ENCODE data around the gene DNAJC3.
"Not testable (repeated sequence)": the region's sequence is repeated elsewhere in the genome, so short reads cannot be mapped to it uniquely, and the experiment has no call there.

DNAJC3 gene

DNA sequence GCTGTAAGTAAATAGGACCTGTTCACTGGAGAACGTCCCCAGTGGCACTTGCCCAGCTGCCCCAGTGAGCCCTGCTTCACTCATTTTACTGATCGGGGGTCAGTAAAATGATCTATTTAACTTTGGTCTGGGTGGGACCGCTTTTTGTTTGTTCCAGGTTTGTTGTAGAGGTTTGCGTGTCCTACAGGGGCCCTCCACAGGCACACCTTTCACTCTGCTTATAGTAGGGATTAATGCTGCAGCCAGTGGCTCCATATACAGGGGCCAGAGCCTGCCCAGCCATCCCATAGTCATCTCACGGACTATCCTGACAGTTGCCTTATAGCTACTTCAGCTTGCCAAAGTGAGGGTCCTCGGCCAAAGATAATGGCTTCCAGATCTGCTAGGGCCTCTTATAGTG lies 104.1 kb downstream of the DNAJC3 start:
- DNase-seq (ENCODE audit: low read depth in 3 of 3), result no peak

GRCh38 chr13:95781940-95782339 lies 105.0 kb downstream of the DNAJC3 start:
- not testable (repeated sequence) for DNase-seq (ENCODE audit: low read depth in 3 of 3)

- DNase-seq (ENCODE audit: low read depth in 3 of 3), result no peak
Measured at GRCh38 chr13:95783747-95784146, 106.8 kb downstream of the DNAJC3 start.

DNA sequence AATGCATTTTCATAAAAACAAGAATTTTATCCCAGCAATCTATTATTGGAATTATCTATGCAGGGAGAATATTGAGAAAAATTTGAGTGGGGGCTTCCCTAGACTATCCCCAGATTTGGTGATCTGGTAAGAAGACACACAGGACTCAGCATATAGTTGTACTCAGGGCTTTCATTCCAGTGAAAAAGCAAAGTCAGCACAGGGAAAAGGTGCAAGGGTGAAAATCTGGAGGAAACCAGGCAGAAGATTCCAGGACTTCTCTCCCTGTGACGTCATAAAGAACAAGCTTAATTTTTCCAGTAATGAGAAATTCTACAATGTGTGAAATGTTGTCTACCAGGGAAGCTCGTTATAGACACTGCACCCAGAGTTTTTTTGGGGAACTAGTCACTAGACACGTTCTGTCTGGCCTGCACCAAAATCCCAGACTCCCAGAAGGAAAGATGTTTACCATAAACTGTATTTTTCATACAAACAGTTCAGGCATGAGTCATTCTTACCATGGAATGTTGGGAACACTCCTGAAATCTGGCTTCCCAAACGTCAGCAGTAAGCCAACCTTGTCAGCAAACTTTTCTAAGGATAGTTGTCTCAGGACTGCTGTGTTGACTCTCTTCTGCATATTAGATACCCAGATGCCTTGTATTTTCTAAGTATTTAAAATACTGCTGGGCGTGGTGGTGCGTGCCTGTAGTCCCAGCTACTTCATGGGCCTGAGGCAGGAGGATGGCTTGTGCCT lies 107.4 kb downstream of the DNAJC3 start:
- no peak for DNase-seq (ENCODE audit: low read depth in 3 of 3)

GRCh38 chr13:95784900-95785290 lies 108.0 kb downstream of the DNAJC3 start:
- DNase-seq (ENCODE audit: low read depth in 3 of 3), result no peak

DNA sequence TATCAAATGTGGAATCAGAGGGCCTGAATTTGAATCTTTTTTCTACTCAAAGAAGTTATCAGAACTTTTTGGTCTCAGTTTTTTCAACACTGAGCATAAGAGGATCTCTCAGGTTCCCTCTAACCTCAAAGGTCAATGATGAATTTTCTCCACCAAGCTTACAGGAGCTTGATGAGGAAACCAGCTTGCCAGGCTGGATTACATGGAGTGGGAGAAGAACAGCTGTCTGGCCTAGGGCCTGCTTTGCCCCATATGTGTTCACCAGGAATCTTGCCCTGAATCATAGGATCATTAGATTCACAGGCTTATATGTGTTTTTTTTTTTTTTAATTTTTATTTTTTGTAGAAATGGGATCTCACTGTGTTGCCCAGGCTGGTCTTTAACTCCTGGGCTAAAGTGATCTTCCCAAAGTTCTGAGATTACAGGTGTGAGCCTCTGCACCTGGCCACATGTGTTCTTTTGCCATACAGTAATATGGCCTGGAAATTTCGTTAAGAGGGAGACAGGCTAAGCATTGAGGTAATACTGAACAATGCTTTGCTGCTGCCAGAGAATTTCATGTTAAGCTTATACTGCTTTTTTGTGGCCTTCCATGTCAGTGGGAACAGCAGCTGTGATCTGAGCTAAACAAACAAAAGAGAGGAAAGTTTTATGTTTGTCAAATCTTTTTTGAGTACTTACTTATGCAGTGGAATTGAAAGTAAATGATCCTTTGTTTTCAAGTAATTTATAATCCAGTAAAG lies 110.6 kb downstream of the DNAJC3 start:
- no peak for DNase-seq (ENCODE audit: low read depth in 3 of 3)

GRCh38 chr13:95788100-95788463 lies 111.1 kb downstream of the DNAJC3 start:
- DNase-seq (ENCODE audit: low read depth in 3 of 3), result no peak

- not testable (repeated sequence) for DNase-seq (ENCODE audit: low read depth in 3 of 3)
Measured at GRCh38 chr13:95789315-95789714, 112.4 kb downstream of the DNAJC3 start.

- no peak for DNase-seq (ENCODE audit: low read depth in 3 of 3)
Measured at GRCh38 chr13:95791084-95791722, 114.3 kb downstream of the DNAJC3 start.

DNA sequence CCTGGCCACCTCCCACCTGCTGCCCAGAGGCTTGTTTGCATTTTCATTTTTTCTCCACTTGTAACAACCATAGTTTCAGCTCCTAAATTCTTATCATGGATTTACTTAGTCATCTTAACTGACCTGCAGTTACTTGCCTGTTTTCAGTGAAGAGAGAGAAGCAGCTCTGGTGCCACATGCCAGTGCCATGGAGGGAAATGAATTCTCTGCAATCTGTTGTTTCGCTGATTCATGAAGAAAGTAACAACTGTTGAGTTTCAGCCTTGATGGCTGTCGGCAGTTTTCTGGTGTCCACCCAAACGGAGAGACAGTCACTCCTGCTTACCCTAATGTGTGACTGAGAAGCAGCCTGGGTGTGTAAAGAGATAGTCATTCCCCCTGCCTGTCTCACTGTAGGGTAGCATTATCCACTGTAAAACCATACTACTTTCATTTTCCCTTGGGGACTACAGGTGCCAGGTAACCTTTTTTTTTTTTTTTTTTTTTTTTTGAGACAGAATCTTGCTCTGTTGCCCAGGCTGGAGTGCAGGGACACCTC lies 116.1 kb downstream of the DNAJC3 start:
- DNase-seq (ENCODE audit: low read depth in 3 of 3), result no peak

DNA sequence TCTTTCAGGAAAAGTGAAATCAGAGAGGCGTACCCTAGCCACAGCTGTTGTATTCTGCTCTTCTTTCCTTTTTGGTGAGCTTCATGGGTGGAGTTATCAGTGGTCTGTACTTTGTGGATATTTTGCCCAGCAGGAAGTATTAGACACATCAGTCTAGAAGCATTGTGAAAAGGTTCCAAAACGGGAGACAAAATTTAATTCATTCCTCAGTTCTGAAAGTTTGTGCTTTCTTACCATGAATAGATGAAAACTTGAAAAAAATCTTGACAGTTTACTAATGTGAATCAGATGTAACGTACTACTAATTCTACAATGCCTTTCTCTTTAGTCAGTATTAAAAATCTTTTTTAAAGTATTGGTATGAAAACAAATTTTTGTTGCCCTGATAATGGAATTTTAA lies 116.8 kb downstream of the DNAJC3 start:
- DNase-seq (ENCODE audit: low read depth in 3 of 3), result no peak

GRCh38 chr13:95797016-95797415 lies 120.1 kb downstream of the DNAJC3 start:
- DNase-seq (ENCODE audit: low read depth in 3 of 3), result no peak

DNA sequence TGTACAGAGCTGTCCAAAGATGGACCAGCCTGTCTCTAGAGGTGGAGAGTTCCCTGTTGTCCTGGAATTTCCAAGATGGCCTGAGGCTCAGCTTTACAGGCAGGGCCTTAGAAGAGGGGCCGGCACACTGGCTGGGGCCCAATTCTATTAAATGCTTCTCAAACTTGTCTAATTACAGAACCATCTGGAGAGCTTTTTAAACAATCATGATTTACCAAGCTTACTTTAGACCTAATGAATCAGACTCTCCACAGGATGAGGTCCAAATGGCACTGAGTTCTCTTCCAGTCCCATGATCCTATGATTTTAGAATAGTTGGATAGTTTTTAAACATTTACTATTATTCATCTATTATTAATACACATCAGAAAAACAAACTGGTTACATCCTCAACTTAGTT lies 123.5 kb downstream of the DNAJC3 start:
- no peak for DNase-seq (ENCODE audit: low read depth in 3 of 3)

GRCh38 chr13:95801825-95802224 lies 124.9 kb downstream of the DNAJC3 start:
- DNase-seq (ENCODE audit: low read depth in 3 of 3), result no peak

DNA sequence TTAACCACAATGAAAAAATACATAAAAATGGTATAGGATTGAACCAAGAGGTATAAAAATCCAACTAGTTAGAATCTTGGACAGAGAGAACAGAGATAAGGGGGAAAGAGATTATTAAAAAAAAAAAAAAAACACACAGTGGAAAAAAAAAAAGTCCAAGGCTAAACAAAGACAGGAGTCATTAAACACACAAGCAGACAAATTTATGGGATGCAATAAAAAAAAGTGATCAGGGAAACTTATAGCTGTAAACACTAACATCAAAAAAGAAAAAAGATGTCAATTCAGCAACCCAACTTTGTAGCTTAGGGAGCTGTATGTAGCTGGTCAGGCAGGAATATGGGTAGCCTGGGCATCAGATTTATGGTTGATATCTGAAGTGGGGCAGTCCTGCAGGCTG lies 129.0 kb downstream of the DNAJC3 start:
- DNase-seq (ENCODE audit: low read depth in 3 of 3), result no peak

GRCh38 chr13:95809429-95809828 lies 132.5 kb downstream of the DNAJC3 start:
- DNase-seq (ENCODE audit: low read depth in 3 of 3), result no peak

DNA sequence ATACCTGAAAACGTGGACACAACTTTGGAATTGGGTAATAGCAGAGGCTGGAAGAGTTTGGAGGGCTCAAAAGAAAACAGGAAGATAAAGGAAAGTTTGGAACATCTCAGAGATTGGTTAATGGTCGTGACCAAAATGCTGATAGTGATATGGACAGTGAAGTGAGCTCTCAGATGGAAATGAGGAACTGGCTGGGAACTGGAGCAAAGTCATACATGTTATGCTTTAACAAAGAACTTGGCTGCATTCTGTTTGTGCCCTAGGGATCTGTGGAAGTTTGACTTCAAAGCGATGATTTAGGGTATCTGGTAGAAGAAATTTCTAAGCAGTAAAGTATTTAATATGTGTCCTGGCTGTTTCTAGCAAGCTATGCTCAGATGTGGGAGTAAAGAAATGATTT lies 136.2 kb downstream of the DNAJC3 start:
- DNase-seq (ENCODE audit: low read depth in 3 of 3), result no peak

- no peak for DNase-seq (ENCODE audit: low read depth in 3 of 3)
Measured at GRCh38 chr13:95814495-95814894, 137.6 kb downstream of the DNAJC3 start.

DNA sequence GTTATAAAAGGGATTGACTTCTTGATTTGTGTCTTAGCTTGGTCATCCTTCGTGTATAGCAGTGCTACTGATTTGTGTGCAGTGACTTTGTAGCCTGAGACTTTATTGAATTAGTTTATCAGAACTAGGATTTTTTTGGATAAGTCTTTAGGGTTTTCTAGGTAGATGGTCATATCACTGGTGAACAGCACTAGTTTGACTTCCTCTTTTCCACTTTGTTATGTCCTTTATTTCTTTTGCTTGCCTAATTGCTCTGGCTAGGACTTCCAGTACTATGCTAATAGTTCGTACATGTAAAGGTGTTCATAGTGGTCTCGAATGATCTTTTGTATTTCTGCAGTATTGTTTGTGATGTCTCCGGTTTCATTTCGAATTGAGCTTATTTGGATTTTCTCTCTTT lies 145.4 kb downstream of the DNAJC3 start:
- no peak for DNase-seq (ENCODE audit: low read depth in 3 of 3)

DNA sequence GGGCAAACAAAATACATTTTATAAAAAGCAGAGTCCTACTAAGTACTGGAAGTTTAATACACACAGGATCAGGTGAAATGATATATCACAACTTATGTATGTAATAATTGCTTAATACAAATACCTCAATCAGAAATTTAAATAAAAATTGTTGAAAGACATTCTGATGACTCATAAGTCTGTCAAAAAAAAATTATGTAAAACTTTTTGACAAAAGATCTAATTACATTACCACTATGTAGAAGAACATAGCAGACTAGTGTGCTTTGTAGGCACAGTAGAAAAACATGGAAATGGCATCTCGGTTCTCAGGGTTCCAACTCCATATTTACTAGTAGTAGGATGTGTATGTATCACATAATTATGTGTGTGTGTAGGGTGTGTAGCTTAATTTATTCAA lies 156.2 kb downstream of the DNAJC3 start:
- no peak for DNase-seq (ENCODE audit: low read depth in 3 of 3)

DNA sequence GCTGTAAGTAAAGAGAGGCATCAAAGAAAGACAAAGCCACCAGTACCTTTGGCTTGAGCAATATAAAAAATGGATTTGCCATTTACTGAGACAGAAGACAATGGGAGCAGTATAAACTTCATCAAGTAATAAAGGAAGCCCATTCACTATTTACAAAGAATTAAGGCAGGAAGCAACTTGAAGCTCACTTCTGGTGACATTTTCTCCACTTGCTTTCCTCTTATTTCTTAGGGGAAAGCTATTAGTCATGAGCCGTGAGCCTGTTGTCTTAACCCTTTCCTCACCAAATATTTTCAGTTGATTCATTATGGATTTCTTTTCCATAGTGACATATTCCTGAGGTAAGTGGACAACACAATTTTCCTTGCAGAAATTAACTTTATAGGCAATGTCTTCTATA lies 156.8 kb downstream of the DNAJC3 start:
- no peak for DNase-seq (ENCODE audit: low read depth in 3 of 3)

GRCh38 chr13:95834134-95834765 lies 157.3 kb downstream of the DNAJC3 start:
- peak; percentile 22 to 38 (median 36) for DNase-seq (ENCODE audit: low read depth in 3 of 3)
